GM19395 (cell line): Measurements from ENCODE around the gene CEP70.
"Not testable (repeated sequence)": the region's sequence is repeated elsewhere in the genome, so short reads cannot be mapped to it uniquely, and the experiment has no call there.

Source experiments
- ATAC-seq: cut with Tn5 transposase; IDR thresholded peaks from one replicate; pipeline ENCODE4 v1.9.1; 2021; ENCODE audit warnings: mild to moderate bottlenecking, moderate library complexity; ENCODE audit not compliant: unreplicated experiment

CEP70 gene

GRCh38 chr3:138455801-138456716 lies 138.0 kb downstream of the CEP70 start:
- ATAC-seq: no peak

- ATAC-seq: not testable (repeated sequence)
Observed at GRCh38 chr3:138453940-138454339, 140.1 kb downstream of the CEP70 start.

- ATAC-seq: no peak
Observed at GRCh38 chr3:138452436-138452835, 141.6 kb downstream of the CEP70 start.

GRCh38 chr3:138451595-138452162 lies 142.4 kb downstream of the CEP70 start:
- ATAC-seq: no peak

- no peak for ATAC-seq
Observed at GRCh38 chr3:138450704-138451424, 143.2 kb downstream of the CEP70 start.

GRCh38 chr3:138450181-138450580 lies 143.9 kb downstream of the CEP70 start:
- no peak for ATAC-seq

- no peak for ATAC-seq
Observed at GRCh38 chr3:138449490-138449889, 144.6 kb downstream of the CEP70 start.

- no peak for ATAC-seq
Observed at GRCh38 chr3:138448631-138449030, 145.4 kb downstream of the CEP70 start.

GRCh38 chr3:138445654-138446053 lies 148.4 kb downstream of the CEP70 start:
- ATAC-seq: no peak

- no peak for ATAC-seq
Observed at GRCh38 chr3:138445236-138445635, 148.8 kb downstream of the CEP70 start.
